Measurements from ENCODE around the gene CETP.

DNA sequence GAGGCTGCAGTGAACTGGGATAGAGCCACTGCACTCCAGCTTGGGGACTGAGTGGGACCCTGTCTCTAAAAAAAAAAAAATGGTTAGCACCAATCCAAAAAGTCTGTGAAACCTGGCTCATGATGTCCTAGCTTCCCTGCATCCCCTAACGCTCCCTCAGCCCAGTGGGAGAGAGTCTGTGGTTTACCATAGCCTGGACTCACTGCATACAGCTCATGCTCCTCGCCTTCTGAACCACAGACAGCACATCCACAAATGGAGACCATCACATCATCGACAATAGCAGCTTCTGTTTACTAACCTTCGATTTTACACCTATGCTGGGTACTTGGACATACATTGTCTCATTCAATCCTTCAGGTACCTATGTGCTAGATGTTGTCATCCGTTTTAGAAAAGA, 71.2 kb downstream of the CETP start:
- no peak for TF ChIP-seq CTCF (conservative IDR thresholded peaks at IDR 0.05 in 1 of 2, IDR thresholded peaks at IDR 0.05 in 1 of 2; ENCODE audit: low read depth in 1 of 2, low read length in 2 of 2)
- no peak for TF ChIP-seq EZH2 (IDR thresholded peaks at IDR 0.05; ENCODE audit: low read length, missing control alignments)

Measured in fibroblast of lung (primary cell).